NT2/D1 (cell line): Measurements from ENCODE around the gene COBLL1.

ENCODE experiments used
- DNase-seq: peaks from one replicate; pipeline ENCODE4 v3.0.0-alpha.2; 2011; ENCODE audit warnings: low read depth, low spot score
- H3K27me3 ChIP-seq: 2 replicates; pipeline ENCODE4 v1.6.0; 2011; ENCODE audit warnings: mild to moderate bottlenecking; ENCODE audit not compliant: insufficient read length, insufficient read depth
- H3K36me3 ChIP-seq: 2 replicates; pipeline ENCODE4 v1.6.1; 2011; ENCODE audit warnings: mild to moderate bottlenecking, low read length, mixed read lengths; ENCODE audit not compliant: insufficient read depth, insufficient read length
- H3K4me1 ChIP-seq: 2 replicates; pipeline ENCODE4 v1.5.1; 2011; ENCODE audit not compliant: insufficient read depth, insufficient read length
- H3K4me3 ChIP-seq: 2 replicates; pipeline ENCODE4 v1.5.1; 2011; ENCODE audit warnings: low read depth; ENCODE audit not compliant: insufficient read length
- H3K9ac ChIP-seq: 2 replicates; pipeline ENCODE4 v1.6.0; 2011; ENCODE audit warnings: low read depth; ENCODE audit not compliant: insufficient read length
- H3K9me3 ChIP-seq: 2 replicates; pipeline ENCODE4 v1.5.1; 2011; ENCODE audit warnings: mild to moderate bottlenecking, low read length; ENCODE audit not compliant: insufficient read depth
- SUZ12 ChIP-seq: IDR thresholded peaks from 2 replicates; pipeline ENCODE4 v1.6.1; 2011; ENCODE audit not compliant: insufficient read length, insufficient read depth; ENCODE audit errors: extremely low read depth
- YY1 ChIP-seq: IDR thresholded peaks from 2 replicates; pipeline ENCODE4 v1.6.1; 2011; ENCODE audit not compliant: insufficient read length, insufficient read depth
- ZNF274 ChIP-seq: IDR thresholded peaks from 2 replicates; pipeline ENCODE4 v1.6.1; 2011; ENCODE audit warnings: mild to moderate bottlenecking, low read depth, low read length

Gene COBLL1

GRCh38 chr2:164737612-164738081, 104.0 kb downstream of the COBLL1 start:
- no peaks in the 10 kb centered on the region for H3K36me3 ChIP-seq
- TF ChIP-seq YY1 (no peak), ZNF274 (no peak), SUZ12 (no peak)
- no peaks in the 10 kb centered on the region for H3K27me3 ChIP-seq
- peak; percentile 65 for DNase-seq
- no peaks in the 10 kb centered on the region for H3K4me1 ChIP-seq
- no peak overlapping the region for H3K4me3 ChIP-seq
- no peak overlapping the region for H3K9ac ChIP-seq
- no peaks in the 10 kb centered on the region for H3K9me3 ChIP-seq

GRCh38 chr2:164735309-164735919, 106.2 kb downstream of the COBLL1 start:
- Histone ChIP-seq H3K9me3 (no peaks in the 10 kb centered on the region), H3K4me3 (no peak overlapping the region), H3K27me3 (no peaks in the 10 kb centered on the region), H3K4me1 (no peaks in the 10 kb centered on the region), H3K9ac (no peak overlapping the region), H3K36me3 (no peaks in the 10 kb centered on the region)
- DNase-seq, result no peak
- TF ChIP-seq SUZ12, result no peak
- TF ChIP-seq YY1, result no peak
- no peak for TF ChIP-seq ZNF274

GRCh38 chr2:164734196-164734595, 107.4 kb downstream of the COBLL1 start:
- no peak overlapping the region for H3K9ac ChIP-seq
- no peaks in the 10 kb centered on the region for H3K4me1 ChIP-seq
- no peak for DNase-seq
- no peak overlapping the region for H3K4me3 ChIP-seq
- H3K27me3 ChIP-seq, result no peaks in the 10 kb centered on the region
- no peaks in the 10 kb centered on the region for H3K36me3 ChIP-seq
- no peaks in the 10 kb centered on the region for H3K9me3 ChIP-seq
- TF ChIP-seq ZNF274 (no peak), YY1 (no peak), SUZ12 (no peak)

DNA sequence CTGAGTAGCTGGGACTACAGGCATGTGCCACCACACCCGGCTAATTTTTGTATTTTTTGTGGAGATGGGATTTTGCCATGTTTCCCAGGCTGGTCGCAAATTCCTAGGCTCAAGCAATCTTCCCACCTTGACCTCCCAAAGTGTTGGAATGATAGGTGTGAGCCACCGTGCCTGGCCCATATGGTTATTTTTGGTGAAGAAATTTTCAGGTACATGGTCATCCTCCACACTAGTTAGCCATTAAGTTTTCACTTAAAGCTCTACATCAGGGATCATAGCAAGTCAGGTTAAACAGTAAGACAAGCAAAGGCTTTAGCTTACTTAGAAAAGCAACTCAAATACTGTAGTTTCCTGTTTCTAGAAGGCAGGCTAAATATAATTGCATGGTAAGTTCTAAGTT, 116.1 kb downstream of the COBLL1 start:
- Histone ChIP-seq H3K27me3 (no peaks in the 10 kb centered on the region), H3K4me3 (no peak overlapping the region), H3K9me3 (no peaks in the 10 kb centered on the region), H3K4me1 (no peaks in the 10 kb centered on the region), H3K36me3 (no peaks in the 10 kb centered on the region), H3K9ac (no peak overlapping the region)
- DNase-seq, result no peak
- TF ChIP-seq SUZ12 (no peak), ZNF274 (no peak), YY1 (no peak)

GRCh38 chr2:164722616-164723338, 118.8 kb downstream of the COBLL1 start:
- TF ChIP-seq ZNF274 (no peak), YY1 (no peak), SUZ12 (no peak)
- Histone ChIP-seq H3K9me3 (no peaks in the 10 kb centered on the region), H3K4me1 (no peaks in the 10 kb centered on the region), H3K9ac (no peak overlapping the region), H3K27me3 (no peaks in the 10 kb centered on the region), H3K36me3 (no peaks in the 10 kb centered on the region), H3K4me3 (no peak overlapping the region)
- DNase-seq, result no peak

- H3K4me1 ChIP-seq, result no peaks in the 10 kb centered on the region
- no peaks in the 10 kb centered on the region for H3K27me3 ChIP-seq
- no peaks in the 10 kb centered on the region for H3K36me3 ChIP-seq
- no peak overlapping the region for H3K4me3 ChIP-seq
- no peak for DNase-seq
- no peak overlapping the region for H3K9ac ChIP-seq
- TF ChIP-seq ZNF274 (no peak), YY1 (no peak), SUZ12 (no peak)
- no peaks in the 10 kb centered on the region for H3K9me3 ChIP-seq
Measured at GRCh38 chr2:164721430-164721829, 120.2 kb downstream of the COBLL1 start.
